Endothelial cell of umbilical vein (primary cell): ENCODE results near the gene WDR49.

ENCODE experiments used
- CTCF ChIP-seq, 2 donors: IDR thresholded peaks; 1 replicate in 1 of 2; 2 replicates in 1 of 2; pipeline ENCODE4 v1.5.1; 2011; ENCODE audit warnings: low read length in 2 of 2, mild to moderate bottlenecking in 2 of 2, moderate library complexity in 2 of 2, control low read depth in 1 of 2, inconsistent platforms in 1 of 2, low read depth in 1 of 2; ENCODE audit not compliant: insufficient read depth in 1 of 2; ENCODE audit errors: extremely low read depth in 1 of 2
- FOS ChIP-seq: IDR thresholded peaks from 2 replicates; pipeline ENCODE4 v1.6.1; 2011; ENCODE audit warnings: mild to moderate bottlenecking, low read length, moderate library complexity, borderline replicate concordance; ENCODE audit not compliant: insufficient read depth
- MAX ChIP-seq: IDR thresholded peaks from 2 replicates; pipeline ENCODE4 v1.6.1; 2011; ENCODE audit not compliant: insufficient read depth, insufficient read length
- POLR2A ChIP-seq: IDR thresholded peaks from 2 replicates; pipeline ENCODE4 v1.6.1; 2012; ENCODE audit warnings: low read depth, mild to moderate bottlenecking, control low read depth, low read length

- TF ChIP-seq POLR2A (no peak), MAX (no peak), CTCF (IDR thresholded peaks at IDR 0.05; ENCODE audit: extremely low read depth in 1 of 2, insufficient read depth in 1 of 2, low read depth in 1 of 2, low read length in 2 of 2) (no peak), FOS (no peak)
Observed at GRCh38 chr3:167666563-167666962, 12.8 kb upstream of the WDR49 start.
